ENCODE data around the gene METAP1.

DNA sequence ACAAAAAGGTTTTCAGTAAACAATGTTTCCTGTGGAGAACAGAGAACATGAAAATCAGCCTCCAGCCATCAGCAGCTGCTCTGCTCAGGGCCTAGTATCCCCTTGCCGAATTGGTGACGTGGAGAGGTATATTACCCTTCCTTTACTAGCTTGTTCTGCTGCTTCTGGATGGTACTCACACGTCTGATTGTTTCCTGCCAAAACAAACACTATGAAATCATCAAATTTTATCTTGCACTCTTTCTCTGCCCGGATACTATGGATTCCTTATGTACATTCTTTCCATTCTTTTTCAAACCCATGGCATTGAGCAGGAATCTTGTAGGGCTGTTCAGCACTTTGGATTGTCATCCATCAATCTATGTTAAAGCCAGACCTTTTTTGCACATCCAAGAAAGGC, 18.8 kb upstream of the METAP1 start:
- TF ChIP-seq RFX5 (IDR thresholded peaks at IDR 0.05; ENCODE audit: low read depth, low read length) (no peak), POLR2A (IDR thresholded peaks at IDR 0.05; ENCODE audit: low read depth, low read length) (no peak), CEBPB (IDR thresholded peaks at IDR 0.05; ENCODE audit: low read depth, low read length) (no peak)
- TF ChIP-seq, protein P1, sequence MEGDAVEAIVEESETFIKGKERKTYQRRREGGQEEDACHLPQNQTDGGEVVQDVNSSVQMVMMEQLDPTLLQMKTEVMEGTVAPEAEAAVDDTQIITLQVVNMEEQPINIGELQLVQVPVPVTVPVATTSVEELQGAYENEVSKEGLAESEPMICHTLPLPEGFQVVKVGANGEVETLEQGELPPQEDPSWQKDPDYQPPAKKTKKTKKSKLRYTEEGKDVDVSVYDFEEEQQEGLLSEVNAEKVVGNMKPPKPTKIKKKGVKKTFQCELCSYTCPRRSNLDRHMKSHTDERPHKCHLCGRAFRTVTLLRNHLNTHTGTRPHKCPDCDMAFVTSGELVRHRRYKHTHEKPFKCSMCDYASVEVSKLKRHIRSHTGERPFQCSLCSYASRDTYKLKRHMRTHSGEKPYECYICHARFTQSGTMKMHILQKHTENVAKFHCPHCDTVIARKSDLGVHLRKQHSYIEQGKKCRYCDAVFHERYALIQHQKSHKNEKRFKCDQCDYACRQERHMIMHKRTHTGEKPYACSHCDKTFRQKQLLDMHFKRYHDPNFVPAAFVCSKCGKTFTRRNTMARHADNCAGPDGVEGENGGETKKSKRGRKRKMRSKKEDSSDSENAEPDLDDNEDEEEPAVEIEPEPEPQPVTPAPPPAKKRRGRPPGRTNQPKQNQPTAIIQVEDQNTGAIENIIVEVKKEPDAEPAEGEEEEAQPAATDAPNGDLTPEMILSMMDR (conservative IDR thresholded peaks at IDR 0.05; ENCODE audit: low read depth, low read length) = no peak
- TF ChIP-seq, protein P2, sequence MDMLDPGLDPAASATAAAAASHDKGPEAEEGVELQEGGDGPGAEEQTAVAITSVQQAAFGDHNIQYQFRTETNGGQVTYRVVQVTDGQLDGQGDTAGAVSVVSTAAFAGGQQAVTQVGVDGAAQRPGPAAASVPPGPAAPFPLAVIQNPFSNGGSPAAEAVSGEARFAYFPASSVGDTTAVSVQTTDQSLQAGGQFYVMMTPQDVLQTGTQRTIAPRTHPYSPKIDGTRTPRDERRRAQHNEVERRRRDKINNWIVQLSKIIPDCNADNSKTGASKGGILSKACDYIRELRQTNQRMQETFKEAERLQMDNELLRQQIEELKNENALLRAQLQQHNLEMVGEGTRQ (IDR thresholded peaks at IDR 0.05; ENCODE audit: low read depth, low read length) = no peak
